ENCODE measurements around the gene VSTM2B.

DNA sequence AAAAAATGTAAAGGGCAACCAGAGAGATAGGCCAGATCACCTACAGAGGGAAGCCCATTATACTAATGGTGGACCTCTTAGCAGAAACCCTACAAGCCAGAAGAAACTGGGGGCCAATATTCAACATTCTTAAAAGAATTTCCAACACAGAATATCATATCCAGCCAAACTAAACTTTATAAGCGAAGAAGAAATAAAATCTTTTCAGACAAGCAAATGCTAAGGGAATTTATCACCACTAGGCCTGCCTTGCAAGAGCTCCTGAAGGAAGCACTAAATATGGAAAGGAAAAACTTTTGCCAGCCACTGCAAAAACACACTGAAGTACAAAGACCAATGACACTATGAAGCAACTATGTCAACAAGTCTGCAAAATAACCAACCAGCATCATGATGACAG is 28.4 kb downstream of the VSTM2B start:
- TF ChIP-seq, protein P1, sequence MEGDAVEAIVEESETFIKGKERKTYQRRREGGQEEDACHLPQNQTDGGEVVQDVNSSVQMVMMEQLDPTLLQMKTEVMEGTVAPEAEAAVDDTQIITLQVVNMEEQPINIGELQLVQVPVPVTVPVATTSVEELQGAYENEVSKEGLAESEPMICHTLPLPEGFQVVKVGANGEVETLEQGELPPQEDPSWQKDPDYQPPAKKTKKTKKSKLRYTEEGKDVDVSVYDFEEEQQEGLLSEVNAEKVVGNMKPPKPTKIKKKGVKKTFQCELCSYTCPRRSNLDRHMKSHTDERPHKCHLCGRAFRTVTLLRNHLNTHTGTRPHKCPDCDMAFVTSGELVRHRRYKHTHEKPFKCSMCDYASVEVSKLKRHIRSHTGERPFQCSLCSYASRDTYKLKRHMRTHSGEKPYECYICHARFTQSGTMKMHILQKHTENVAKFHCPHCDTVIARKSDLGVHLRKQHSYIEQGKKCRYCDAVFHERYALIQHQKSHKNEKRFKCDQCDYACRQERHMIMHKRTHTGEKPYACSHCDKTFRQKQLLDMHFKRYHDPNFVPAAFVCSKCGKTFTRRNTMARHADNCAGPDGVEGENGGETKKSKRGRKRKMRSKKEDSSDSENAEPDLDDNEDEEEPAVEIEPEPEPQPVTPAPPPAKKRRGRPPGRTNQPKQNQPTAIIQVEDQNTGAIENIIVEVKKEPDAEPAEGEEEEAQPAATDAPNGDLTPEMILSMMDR (IDR thresholded peaks at IDR 0.05) = no peak
- TF ChIP-seq POLR2A (IDR thresholded peaks at IDR 0.05) = no peak
